Adrenal gland (tissue), 12 donors: ENCODE results near the gene SVOPL. TPM values are rescaled to one million over a fixed set of nuclear protein-coding genes. Genes with fewer than 3 reads are reported as not detected.
A peak's percentile ranks its signal among the peaks of the same experiment; 100 is the strongest.

ENCODE experiments used
- DNase-seq, 7 donors: peaks; one replicate each; pipeline ENCODE4 v3.0.0-alpha.2; 2019 to 2020
- H3K27ac ChIP-seq, 5 donors: fragments of 200-600 bp; sonication (generic) in 4 of 5; 1 replicate in 3 of 5; 2 replicates in 2 of 5; pipeline versions ENCODE4 v1.5.1 to v1.8.0; 2016 to 2020; ENCODE audit warnings: mild to moderate bottlenecking in 1 of 5
- H3K27me3 ChIP-seq: fragments of 200-600 bp; 2 replicates; pipeline ENCODE4 v1.8.0; 2021
- H3K36me3 ChIP-seq, 2 donors: fragments of 200-600 bp; replicated peaks in 1 of 2; 1 replicate in 1 of 2; 2 replicates in 1 of 2; pipeline versions ENCODE4 v1.5.1 to v1.8.0; 2018 to 2022
- H3K4me1 ChIP-seq, 2 donors: fragments of 200-600 bp; replicated peaks in 1 of 2; 1 replicate in 1 of 2; 2 replicates in 1 of 2; pipeline versions ENCODE4 v1.5.1 to v1.8.0; 2018 to 2021
- H3K4me3 ChIP-seq, 4 donors: fragments of 200-600 bp; sonication (generic) in 3 of 4; one replicate each; pipeline ENCODE4 v1.5.1; 2016 to 2018
- H3K9me3 ChIP-seq, 3 donors: fragments of 200-600 bp; sonication (generic) in 1 of 3; replicated peaks in 1 of 3; 1 replicate in 2 of 3; 2 replicates in 1 of 3; pipeline versions ENCODE4 v1.5.1 to v1.8.0; 2016 to 2021
- POLR2A ChIP-seq, 2 donors: fragments of 450-650 bp; IDR thresholded peaks; one replicate each; pipeline ENCODE4 v1.6.1; 2017; ENCODE audit warnings: antibody characterized with exemption in 2 of 2, mild to moderate bottlenecking in 2 of 2, moderate library complexity in 1 of 2
- WGBS, 4 donors: extraction: QIAGEN DNeasy Blood & Tissue Kit in 2 of 4; methylation state at CpG; one replicate each; pipeline versions ENCODE4 v1.1.5 to v1.1.7; 2013 to 2017; 5-methylcytosine and 5-hydroxymethylcytosine counted together
- intact Hi-C, 2 donors: fragments of 100-400 bp; cut with DNase I; formaldehyde crosslinking; loops; one replicate each; pipeline versions ENCODE4 v1.14.1 to v1.15.0; 2022 to 2023
- polyA plus RNA-seq, 3 donors: library from polyadenylated mRNA; stranded (reverse); fragments of 200-250 nt in 2 of 3; fragments of 350-450 nt in 1 of 3; fragmentation: Illumina TruSeq in 1 of 3; extraction: RNeasy Lipid Tissue Mini Kit (QIAGEN cat#74804) in 1 of 3; gene quantifications; one replicate each; pipeline ENCODE4 v1.2.3, GENCODE V29; 2013 to 2014
- total RNA-seq, 9 donors: library from RNA; depleted of rRNA in 4 of 9; stranded (reverse); fragments of >200 nt in 4 of 9; fragments of 120-200 nt in 1 of 9; fragmentation: NEBNext Ultra II Directional in 1 of 9; extraction: Animal tissue kit (Norgen Biotek cat#: 25700) in 1 of 9; gene quantifications; one replicate each; pipeline versions ENCODE4 v1.1.0 to v1.2.4, GENCODE V29; 2013 to 2023
- TF ChIP-seq, protein P1 (sequence below), 6 experiments: fragments of 450-650 bp in 4 of 6; fragments of 200-600 bp in 2 of 6; sonication (generic) in 1 of 6; IDR thresholded peaks; 1 replicate in 5 of 6; 2 replicates in 1 of 6; pipeline versions ENCODE4 v1.5.1 to v1.8.0; 2016 to 2021; ENCODE audit warnings: antibody characterized with exemption in 6 of 6, mild to moderate bottlenecking in 2 of 6, moderate library complexity in 1 of 6
- donor health status: healthy with polysubstance abuse.
- donor health status: Bipolar disorder and iron deficiency.
- donor health status: DM: yes; HTN: yes; CAD: no.
- donor health status: DM: no; HTN: no; CAD: no.
- donor health status: DM: no; HTN: no; CAD: no.
- donor health status: DM: yes; HTN: yes; CAD: no.

SVOPL gene
- total and polyA plus RNA-seq, 12 donors = 0.54 to 4.8 (median 1.5) TPM

DNA sequence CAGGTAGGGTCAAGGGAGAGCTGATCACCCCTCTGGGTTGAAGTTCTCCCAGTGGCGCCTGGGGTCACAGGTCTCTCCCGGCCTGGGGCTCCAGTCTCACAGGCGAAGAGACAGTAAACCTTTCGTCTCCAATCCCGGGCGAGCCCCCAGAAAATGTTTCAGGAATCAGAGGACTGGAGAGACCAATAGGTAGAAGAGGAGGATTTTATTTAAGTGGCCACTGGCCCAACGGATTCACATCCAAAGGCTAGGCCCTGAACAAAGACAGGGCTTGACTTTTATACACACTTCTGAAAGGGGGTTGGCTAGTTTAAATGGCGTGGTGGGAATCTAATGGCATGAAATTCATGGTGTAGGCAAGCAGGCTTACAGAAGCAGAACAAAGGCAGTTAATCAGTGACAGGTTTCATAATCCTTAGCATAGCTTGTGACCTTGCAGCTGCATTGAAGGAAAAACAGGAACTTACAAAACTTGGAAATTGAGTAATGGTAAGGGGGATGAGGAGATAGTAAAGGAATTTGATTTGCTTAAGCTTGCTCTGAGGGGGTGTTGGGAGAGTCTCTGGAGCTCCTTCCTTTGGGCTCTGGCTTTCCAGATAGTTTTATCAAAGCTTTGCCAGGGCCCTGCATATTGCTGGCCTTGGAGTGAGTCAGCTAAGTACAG is 135.6 kb downstream of the SVOPL start:
- peaks cover 0 to 8% of the 10 kb centered on the region in 2 donors for H3K4me1 ChIP-seq
- intact Hi-C loops = no loop called here
- WGBS, 4 donors = 90 to 98% (median 93%) methylated on average over 7 to 8 of the region's 8 CpGs
- peak; percentile 53 to 84 (median 74) for DNase-seq
- H3K36me3 ChIP-seq = peaks cover 0 to 27% of the 10 kb centered on the region in 2 donors
- H3K27me3 ChIP-seq = no peaks in the 10 kb centered on the region
- peak in 1 of 2 donors; percentile 27 for TF ChIP-seq POLR2A (IDR thresholded peaks at IDR 0.05)
- TF ChIP-seq, protein P1, sequence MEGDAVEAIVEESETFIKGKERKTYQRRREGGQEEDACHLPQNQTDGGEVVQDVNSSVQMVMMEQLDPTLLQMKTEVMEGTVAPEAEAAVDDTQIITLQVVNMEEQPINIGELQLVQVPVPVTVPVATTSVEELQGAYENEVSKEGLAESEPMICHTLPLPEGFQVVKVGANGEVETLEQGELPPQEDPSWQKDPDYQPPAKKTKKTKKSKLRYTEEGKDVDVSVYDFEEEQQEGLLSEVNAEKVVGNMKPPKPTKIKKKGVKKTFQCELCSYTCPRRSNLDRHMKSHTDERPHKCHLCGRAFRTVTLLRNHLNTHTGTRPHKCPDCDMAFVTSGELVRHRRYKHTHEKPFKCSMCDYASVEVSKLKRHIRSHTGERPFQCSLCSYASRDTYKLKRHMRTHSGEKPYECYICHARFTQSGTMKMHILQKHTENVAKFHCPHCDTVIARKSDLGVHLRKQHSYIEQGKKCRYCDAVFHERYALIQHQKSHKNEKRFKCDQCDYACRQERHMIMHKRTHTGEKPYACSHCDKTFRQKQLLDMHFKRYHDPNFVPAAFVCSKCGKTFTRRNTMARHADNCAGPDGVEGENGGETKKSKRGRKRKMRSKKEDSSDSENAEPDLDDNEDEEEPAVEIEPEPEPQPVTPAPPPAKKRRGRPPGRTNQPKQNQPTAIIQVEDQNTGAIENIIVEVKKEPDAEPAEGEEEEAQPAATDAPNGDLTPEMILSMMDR (IDR thresholded peaks at IDR 0.05) = no peak
- H3K27ac ChIP-seq = peak overlapping the region; percentile 8 to 85 (median 76)
- H3K9me3 ChIP-seq = peaks cover 0 to 7% (median 0%) of the 10 kb centered on the region in 3 donors
- no peak overlapping the region for H3K4me3 ChIP-seq

DNA sequence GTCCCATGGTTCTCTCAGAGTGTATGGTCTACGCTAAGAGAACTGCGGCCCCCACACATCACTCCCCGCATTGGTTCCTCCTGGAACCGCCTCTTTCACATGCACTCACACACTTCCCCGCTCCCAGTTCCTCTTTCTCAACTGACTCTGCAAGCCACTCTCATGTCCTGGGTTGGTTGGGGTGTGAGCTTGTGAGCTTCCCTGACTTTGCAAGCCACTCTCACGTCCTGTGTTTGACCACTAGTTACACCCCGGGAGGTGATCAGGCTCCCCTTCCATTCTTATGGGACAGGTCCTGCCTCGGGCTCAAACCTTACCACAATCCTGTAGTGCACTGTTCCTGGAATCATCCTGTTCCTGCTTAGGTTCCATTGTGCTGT is 136.1 kb downstream of the SVOPL start:
- Histone ChIP-seq H3K27me3 (no peaks in the 10 kb centered on the region), H3K36me3 (peaks cover 0 to 31% of the 10 kb centered on the region in 2 donors), H3K4me1 (peaks cover 0 to 8% of the 10 kb centered on the region in 2 donors), H3K9me3 (peaks cover 0 to 7% (median 0%) of the 10 kb centered on the region in 3 donors), H3K4me3 (no peak overlapping the region), H3K27ac (peak overlapping the region; percentile 8 to 85 (median 70))
- WGBS, 4 donors = 90 to 96% (median 93%) methylated on average over 7 to 8 of the region's 8 CpGs
- intact Hi-C loops = no loop called here
- DNase-seq = no peak
- no peak for TF ChIP-seq POLR2A (IDR thresholded peaks at IDR 0.05)
- TF ChIP-seq, protein P1 (IDR thresholded peaks at IDR 0.05) = no peak

DNA sequence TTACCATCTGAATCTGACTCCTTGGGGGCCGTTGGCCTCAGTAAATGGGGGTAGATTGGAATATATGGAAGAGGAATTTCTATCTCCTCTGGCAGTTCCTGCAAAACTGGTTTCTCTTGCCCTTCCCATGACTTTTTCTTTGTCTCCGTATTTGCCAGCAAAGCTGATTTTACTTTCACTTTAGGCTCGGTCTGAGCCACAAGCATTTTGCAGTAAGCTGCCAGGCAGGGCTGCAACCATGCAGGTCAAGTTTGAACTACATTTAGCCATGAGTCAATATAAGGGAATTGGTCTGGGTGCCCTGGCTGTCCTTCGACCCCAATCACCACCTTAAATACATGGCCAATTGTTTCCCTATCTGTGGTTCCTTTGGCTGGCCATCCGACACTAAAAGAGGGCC is 136.8 kb downstream of the SVOPL start:
- intact Hi-C loops = no loop called here
- TF ChIP-seq, protein P1 (IDR thresholded peaks at IDR 0.05) = no peak
- no peak for TF ChIP-seq POLR2A (IDR thresholded peaks at IDR 0.05)
- Histone ChIP-seq H3K4me3 (peak overlapping the region in 1 of 4 donors; percentile 5), H3K27me3 (no peaks in the 10 kb centered on the region), H3K27ac (peak overlapping the region in 3 of 5 donors; percentile 70 to 85 (median 76)), H3K36me3 (peaks cover 0 to 27% of the 10 kb centered on the region in 2 donors), H3K4me1 (peaks cover 0 to 8% of the 10 kb centered on the region in 2 donors), H3K9me3 (peaks cover 0 to 7% (median 0%) of the 10 kb centered on the region in 3 donors)
- 79 to 91% (median 87%) methylated on average over 5 of the region's 5 CpGs for WGBS, 4 donors
- DNase-seq = peak in 2 of 7 donors; percentile 13 to 31

DNA sequence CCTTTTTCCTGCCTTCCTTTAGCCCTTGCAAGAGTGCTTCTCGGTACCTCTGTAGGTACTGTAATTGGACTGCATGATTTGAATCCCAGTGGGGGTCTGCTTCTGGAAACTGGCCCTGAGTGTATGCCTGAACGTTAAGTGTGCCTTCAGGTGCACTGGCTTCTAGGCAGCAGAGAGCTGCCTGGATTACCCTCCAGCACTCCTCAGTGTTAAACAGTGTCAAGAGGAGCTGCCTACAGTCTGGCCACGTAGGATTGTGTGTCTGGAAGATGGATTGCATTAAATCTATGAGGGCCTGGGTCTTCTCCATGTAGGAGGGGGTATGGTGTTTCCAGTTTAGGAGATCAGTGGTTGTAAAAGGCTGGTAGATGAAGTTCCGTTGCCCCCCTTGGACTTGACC is 137.4 kb downstream of the SVOPL start:
- no peak for DNase-seq
- 63 to 89% (median 79%) methylated on average over 3 to 4 of the region's 4 CpGs for WGBS, 4 donors
- H3K27me3 ChIP-seq = no peaks in the 10 kb centered on the region
- intact Hi-C loops = no loop called here
- H3K27ac ChIP-seq = peak overlapping the region in 3 of 5 donors; percentile 70 to 85 (median 76)
- H3K36me3 ChIP-seq = peaks cover 0 to 26% of the 10 kb centered on the region in 2 donors
- peaks cover 0 to 8% of the 10 kb centered on the region in 2 donors for H3K4me1 ChIP-seq
- H3K9me3 ChIP-seq = peaks cover 0 to 7% (median 0%) of the 10 kb centered on the region in 3 donors
- TF ChIP-seq, protein P1 (IDR thresholded peaks at IDR 0.05) = no peak
- no peak for TF ChIP-seq POLR2A (IDR thresholded peaks at IDR 0.05)
- H3K4me3 ChIP-seq = peak overlapping the region in 1 of 4 donors; percentile 5
